LNCAP (cell line): ENCODE results near the gene TM4SF18.

Source experiments
- CTCF ChIP-seq: fragments of 450-650 bp; IDR thresholded peaks from 2 replicates; pipeline ENCODE4 v1.5.1; 2017; ENCODE audit warnings: mild to moderate bottlenecking

Gene TM4SF18

GRCh38 chr3:149316437-149316836 is 17.0 kb downstream of the TM4SF18 start:
- TF ChIP-seq CTCF = no peak

GRCh38 chr3:149315694-149316093 is 17.7 kb downstream of the TM4SF18 start:
- TF ChIP-seq CTCF = no peak

- TF ChIP-seq CTCF = no peak
Measured at GRCh38 chr3:149314807-149315578, 18.4 kb downstream of the TM4SF18 start.

- TF ChIP-seq CTCF = no peak
Measured at GRCh38 chr3:149313542-149313941, 19.9 kb downstream of the TM4SF18 start.

- no peak for TF ChIP-seq CTCF
Measured at GRCh38 chr3:149310796-149311534, 22.5 kb downstream of the TM4SF18 start.

GRCh38 chr3:149307435-149307783 is 26.0 kb downstream of the TM4SF18 start:
- TF ChIP-seq CTCF = no peak

GRCh38 chr3:149306751-149307434 is 26.5 kb downstream of the TM4SF18 start:
- TF ChIP-seq CTCF = no peak
